CD4-positive, alpha-beta T cell treated with Interleukin-1 beta for 1 hour (primary cell): Measurements from ENCODE around the gene FADS3.

Source experiments
- DNase-seq, 2 donors: peaks; one replicate each; pipeline ENCODE4 v3.0.0-alpha.2; 2020 to 2022

The FADS3 gene

GRCh38 chr11:61875698-61876097, 15.6 kb downstream of the FADS3 start:
- DNase-seq, result no peak

DNA sequence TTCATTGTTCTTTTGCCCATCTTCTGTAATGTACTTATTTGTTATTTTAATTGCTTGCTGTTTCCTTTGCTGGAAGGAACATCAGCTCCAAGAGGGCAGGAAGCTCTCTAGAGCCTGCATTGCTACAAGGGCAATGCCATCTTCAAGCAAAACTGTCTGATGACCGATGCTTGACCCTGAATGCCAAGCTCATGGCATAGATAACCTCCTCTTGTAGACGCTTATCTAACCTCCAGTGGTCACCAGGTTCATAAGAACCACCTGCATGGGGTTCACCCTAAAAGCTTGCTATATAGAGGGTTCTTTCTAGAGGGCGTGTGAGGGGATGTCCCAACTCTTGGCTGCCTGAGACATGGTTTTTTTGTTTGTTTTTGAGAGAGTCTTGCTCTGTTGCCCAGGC, 16.5 kb downstream of the FADS3 start:
- no peak for DNase-seq

DNA sequence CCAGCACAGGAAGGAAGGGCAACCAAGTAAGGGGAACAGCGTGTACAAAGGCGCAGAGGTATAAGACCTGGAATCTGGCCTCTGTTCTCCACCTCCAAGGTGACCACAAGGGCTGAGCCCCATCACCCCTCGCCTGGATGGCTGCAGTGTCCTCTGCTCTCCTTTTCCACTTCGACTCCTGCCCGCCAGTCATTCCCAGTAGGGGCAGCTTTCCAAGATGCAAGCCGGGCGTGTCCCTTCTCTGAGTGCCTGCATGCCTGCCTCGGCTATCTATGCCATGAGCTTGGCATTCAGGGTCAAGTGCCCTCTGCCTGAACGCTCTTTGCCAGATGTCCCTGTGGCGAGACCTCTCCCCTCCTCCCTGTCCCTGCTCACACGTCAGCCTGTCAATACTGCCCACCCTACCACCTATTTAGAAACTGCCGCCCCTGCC, 17.0 kb downstream of the FADS3 start:
- DNase-seq, result no peak

GRCh38 chr11:61873588-61874376, 17.6 kb downstream of the FADS3 start:
- no peak for DNase-seq

DNA sequence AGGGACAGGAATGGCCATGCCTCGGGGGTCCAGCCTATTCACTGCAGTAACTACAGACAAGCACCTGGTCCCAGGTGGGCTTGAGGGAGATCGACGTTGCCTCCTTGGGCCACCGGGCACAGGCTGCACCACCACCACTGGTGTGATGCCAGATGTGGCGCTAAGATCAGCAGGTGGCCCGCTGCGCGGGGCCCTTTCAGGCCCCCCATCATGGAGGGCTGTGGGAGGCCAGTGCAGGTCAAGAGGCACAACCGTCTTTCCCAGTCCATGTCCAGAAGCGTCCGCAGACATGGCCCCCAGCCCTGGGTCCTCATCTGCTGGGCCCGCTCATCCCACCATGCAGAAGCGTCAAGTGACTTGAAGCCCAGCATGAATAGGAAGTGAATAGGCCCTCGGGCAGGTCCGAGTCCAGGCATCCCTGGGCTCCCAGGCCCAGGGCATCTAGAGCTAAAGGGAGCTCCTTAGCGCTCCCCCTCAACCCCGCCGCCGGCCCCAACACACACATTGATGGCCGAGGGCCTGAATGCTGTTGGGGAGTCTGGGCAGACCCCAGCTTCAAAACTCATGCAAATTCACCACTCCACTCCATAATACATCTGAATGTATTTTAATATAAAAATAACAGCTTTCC, 18.3 kb downstream of the FADS3 start:
- no peak for DNase-seq

DNA sequence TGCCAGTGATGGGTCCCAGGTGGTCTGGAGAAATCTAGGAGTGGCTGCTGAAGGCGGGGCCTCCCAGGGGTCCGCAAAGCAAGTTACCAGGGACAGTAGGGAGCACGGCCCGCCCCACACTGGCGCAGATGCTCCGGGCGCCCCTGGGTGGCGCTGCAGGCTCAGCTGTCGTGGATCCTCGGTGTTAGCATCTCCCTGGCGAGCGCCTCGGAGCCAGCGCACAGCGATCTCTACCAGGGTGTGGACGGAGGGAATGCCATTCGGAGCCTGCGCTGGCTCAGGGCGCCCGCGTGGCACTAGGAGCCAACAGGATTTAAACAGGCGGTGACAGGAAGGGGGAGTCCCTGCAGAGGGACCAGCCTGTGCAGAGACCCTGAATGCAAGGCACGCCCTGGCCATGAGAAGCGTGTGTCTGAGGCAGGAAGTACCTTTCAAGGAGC, 20.2 kb downstream of the FADS3 start:
- peak; percentile 51 to 68 for DNase-seq

DNA sequence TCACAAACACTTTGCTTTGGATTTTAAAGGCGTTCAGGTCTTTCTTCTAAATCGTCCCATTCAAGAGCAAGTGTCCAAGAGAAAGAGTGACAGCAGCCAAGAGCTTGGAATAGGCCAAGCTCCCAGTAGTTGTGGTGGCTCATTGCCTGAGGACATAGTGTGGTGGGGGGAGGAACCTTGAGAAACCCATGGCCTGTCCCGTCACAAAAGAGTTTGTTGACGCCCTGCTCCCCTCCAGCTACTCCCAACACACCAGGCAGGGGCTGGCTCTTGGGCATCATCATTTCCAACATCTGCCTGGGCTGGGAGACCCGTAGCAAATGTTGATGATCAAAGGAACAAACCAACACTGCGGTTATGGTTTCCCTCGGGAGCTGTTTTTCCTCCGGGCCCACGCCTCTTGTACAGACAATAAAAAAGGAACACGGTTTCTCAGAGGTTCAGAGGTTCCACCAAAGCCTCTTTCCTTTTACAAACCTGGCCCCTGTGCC, 20.8 kb downstream of the FADS3 start:
- DNase-seq, result no peak

DNA sequence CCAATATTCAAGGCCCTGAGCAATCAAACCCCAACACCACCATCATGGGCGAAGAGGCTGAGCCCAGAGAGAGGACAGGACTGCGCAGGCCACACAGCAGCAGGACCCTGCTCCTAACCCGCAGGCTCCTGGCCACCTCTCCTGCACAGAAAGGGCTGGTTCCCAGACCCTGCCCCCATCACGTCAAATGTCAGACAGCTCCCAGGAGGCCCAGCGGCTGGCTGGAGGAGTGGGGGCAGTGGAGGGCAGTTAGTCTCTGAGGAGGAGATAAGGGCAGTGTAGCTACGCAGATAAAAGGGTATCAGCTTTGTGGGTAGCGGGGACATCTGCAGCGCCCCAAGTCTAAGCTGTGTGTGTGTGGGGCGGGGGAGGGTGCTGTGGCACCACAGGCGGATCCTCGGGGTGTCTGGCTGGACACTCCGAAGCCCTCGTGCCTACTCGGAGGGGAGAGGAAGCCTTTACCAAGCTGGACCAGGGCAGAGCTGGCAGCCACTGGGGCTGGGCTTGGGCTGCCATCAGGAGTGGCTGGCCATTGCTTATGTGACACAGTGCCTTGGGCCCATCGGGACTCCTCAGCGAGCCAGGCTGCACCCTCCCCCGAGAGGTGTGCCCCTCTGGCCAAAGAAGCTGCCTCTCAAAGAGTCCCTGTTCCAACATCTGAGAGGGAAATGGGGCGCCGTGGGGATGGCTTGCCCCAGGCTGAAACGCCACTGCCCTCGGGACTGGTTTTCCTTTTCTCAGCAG, 21.5 kb downstream of the FADS3 start:
- DNase-seq, result no peak

DNA sequence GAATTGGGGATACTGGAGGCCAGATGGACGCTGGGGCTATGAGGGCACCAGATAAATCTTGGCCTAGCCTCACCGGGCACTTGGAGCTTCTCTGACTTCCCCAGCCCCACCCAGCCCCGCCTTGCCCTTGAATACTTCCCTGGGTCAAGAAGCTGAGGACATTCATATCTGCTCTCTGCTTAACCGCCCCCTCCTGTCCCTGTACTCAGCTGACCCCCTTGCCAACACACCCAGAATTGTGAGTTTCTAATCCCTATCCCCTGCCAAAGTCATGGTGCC, 22.0 kb downstream of the FADS3 start:
- DNase-seq, result no peak

DNA sequence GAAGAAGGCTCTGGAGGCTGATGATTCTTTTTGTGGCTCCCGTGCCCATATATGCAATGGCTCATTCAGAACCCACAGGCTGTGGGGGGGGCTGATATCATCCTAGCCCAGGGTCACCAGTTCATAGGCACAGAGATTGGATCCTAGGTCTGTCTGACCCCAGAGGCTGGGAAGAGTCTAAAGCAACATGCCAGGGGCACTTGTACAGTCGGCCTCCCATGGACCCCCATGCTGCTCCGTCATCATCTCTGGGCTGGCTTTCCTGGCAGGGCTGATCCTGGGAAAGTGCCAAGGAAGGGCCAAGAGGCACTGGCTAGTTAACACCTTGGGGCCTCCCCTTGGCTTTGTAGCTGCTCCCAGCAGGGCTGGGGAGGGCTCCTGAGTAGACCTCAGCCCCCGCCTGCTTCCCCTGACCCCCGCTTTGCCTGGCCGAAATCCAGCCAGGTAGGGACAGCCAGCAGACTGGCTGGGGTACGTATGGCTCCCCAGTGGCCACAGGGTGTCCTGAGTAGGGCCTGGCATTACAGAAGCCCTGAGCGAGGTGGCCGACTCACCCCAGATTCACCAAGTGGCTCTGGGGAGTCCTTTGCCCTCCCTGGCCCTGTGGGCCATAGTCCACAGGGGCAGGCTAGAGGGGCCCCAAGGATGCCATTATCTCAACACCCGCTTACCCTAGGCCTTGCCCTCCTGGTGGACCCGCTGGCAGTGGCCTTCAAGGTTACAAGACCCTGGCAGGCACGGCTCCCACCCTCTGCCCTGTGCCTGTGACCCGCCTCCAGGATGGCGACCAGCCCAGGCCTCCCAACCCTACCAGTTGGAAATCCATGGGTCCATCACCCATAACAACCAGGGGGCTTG, 22.5 kb downstream of the FADS3 start:
- no peak for DNase-seq

DNA sequence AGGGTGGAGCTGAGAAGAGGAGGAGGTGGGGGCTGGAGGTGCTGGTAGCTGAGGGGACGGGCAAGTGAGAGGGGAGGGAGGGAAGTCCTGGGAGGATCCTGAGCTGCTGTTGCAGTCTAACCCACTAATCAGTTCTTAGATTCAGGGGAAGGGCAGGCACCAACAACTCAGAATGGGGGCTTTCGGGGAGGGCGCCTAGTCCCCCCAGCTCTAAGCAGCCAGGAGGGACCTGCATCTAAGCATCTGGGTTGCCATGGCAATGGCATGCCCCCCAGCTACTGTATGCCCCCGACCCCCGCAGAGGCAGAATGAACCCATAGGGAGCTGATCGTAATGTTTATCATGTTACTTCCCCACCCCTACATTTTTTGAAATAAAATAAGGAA, 24.4 kb downstream of the FADS3 start:
- DNase-seq, result no peak

DNA sequence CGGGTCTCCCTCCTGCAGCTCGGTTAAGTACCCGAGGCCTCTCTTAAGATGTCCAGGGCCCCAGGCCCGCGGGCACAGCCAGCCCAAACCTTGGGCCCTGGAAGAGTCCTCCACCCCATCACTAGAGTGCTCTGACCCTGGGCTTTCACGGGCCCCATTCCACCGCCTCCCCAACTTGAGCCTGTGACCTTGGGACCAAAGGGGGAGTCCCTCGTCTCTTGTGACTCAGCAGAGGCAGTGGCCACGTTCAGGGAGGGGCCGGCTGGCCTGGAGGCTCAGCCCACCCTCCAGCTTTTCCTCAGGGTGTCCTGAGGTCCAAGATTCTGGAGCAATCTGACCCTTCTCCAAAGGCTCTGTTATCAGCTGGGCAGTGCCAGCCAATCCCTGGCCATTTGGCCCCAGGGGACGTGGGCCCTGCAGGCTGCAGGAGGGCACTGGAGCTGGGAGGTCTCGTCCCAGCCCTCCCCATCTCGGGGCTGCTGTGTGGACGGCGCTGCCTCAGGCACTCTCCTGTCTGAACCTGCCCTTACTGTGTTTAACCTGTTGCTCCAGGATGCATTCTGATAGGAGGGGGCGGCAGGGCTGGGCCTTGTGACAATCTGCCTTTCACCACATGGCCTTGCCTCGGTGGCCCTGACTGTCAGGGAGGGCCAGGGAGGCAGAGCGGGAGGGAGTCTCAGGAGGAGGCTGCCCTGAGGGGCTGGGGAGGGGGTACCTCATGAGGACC, 25.0 kb downstream of the FADS3 start:
- DNase-seq, result no peak

DNA sequence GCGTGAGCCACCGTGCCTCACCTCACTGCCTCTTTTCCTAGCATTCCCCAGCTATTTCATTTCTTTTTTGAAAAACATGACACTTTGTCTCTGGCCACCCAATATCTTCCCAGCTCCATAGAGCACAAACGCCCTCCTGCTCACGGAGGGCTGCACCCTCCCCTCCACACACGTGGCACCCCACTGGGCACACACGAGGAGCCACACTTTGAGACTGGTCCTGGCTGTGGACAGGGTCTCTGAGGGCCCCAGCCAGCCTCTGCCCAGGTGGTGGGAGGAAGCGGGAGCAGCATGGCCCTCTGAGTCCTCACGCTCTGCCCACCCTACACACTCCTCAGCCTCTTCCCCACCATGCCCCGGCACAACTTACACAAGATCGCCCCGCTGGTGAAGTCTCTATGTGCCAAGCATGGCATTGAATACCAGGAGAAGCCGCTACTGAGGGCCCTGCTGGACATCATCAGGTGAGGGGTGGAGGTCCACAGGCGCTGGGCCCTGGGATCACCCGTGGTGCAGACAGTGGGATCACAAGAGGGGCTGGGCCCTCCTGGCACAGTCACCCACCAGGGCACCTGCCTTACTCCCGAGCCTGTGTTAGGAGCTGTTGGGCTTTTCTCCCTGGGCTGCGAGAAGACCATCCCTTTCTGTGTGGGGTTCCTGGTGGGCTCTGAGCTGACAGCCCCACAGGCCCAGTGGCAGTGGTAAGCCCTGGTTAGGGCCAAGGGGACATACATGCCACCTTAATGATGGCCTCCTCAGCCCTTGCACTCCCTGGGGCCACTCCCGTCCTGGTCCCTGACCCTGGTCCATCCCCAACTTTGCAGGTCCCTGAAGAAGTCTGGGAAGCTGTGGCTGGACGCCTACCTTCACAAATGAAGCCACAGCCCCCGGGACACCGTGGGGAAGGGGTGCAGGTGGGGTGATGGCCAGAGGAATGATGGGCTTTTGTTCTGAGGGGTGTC, 26.2 kb downstream of the FADS3 start:
- DNase-seq, result no peak

- DNase-seq, result no peak
Measured at GRCh38 chr11:61863548-61864081, 27.7 kb downstream of the FADS3 start.

DNA sequence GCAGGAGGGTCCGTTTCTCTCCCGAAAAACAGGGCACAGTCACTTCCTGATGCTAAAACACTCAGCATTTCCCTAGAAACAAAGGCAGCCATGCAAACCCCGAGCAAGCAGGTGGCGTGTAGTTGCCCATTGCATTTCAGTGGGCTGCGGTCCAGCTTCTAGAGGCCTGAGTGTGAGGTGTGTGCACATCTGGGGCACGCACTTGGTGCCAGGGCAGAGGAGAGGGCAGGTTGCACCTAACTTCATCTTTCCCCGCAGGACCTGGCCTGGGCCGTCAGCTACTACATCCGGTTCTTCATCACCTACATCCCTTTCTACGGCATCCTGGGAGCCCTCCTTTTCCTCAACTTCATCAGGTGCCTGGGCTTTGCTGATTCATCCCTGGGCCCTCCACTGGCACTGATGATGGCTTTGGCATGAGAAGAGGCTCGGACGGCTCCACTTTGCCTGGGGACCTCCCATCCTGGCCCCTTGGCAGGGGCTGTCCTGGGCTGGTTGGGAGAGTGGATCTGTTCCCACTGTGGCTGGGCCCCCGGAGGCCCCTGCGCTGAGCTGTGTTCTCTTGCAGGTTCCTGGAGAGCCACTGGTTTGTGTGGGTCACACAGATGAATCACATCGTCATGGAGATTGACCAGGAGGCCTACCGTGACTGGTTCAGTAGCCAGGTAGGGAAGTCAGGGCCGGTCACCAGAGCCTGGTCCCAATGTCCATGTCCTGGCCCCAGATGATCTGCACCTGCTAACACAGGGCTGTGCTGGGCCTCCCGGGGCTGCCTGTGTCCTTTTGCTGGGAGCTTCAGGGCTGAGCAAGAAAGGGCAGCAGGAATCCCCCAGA, 28.4 kb downstream of the FADS3 start:
- DNase-seq, result no peak

GRCh38 chr11:61861634-61862033, 29.7 kb downstream of the FADS3 start:
- DNase-seq, result no peak

GRCh38 chr11:61860054-61860903, 31.1 kb downstream of the FADS3 start:
- no peak for DNase-seq

- no peak for DNase-seq
Measured at GRCh38 chr11:61855939-61856680, 35.2 kb downstream of the FADS3 start.
